HG02678 (cell line): ENCODE measurements around the gene ISY1.
"Not testable (repeated sequence)": the region's sequence is repeated elsewhere in the genome, so short reads cannot be mapped to it uniquely, and the experiment has no call there.

Experiments used
- ATAC-seq: cut with Tn5 transposase; IDR thresholded peaks from one replicate; pipeline ENCODE4 v1.9.1; 2021; ENCODE audit warnings: mild to moderate bottlenecking, moderate library complexity; ENCODE audit not compliant: unreplicated experiment

ISY1 gene

DNA sequence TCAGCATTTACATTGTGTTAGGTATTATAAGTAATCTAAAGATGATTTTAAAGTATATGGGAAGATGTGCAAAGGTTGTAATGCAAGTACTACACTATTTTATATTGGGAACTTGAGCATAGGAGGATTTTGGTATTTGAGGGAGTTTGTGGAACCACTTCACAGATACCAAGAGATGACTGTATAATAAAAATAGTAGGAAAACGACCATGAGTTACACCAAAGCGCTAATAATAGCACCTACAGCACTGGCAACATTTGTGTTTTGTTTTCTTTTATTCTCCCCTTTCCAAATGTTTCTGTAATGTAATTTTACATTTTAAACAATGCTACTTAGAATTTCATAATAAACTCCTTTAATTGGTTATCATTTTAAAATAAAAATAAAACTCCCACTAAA is 12.3 kb upstream of the ISY1 start:
- no peak for ATAC-seq

GRCh38 chr3:129166579-129167332 is 5.9 kb upstream of the ISY1 start:
- no peak for ATAC-seq

- not testable (repeated sequence) for ATAC-seq
Observed at GRCh38 chr3:129165594-129165993, 4.7 kb upstream of the ISY1 start.

DNA sequence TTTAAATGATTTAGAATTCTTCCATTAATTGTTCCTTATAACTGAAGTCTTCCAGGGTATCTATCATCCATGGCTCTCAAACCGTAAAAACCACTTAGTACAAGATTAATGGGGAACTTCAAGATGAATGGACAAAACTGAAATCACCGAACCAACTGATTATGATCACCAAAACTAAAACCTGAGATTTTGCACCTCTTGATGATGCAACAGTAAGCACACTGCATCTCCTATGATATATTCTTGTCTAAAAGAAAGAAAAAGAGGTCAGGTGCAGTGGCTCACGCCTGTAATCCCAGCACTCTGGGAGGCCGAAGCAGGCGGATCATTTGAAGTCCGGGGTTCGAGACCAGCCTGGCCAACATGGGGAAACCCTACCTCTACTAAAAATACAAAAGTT is 3.6 kb upstream of the ISY1 start:
- no peak for ATAC-seq

GRCh38 chr3:129162729-129163579 is 2.1 kb upstream of the ISY1 start:
- no peak for ATAC-seq

GRCh38 chr3:129161860-129162271 is 1.0 kb upstream of the ISY1 start:
- ATAC-seq = no peak

DNA sequence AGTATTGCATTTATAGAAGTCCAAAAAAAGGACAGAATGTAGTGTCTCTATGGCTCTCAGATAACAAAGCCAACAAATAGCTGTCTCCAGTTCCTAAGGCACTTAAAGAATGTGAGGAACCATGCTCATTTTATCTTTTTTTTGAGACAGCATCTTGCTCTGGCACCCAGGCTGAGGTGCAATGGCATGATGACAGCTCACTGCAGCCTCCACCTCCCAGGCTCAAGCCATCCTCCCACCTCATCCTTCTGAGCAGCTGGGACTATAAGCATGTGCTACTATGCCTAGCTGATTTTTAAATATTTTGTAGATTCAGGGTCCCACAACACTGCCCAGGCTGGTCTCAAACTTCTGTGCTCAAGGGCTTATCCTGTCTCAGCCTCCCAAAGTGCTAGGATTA is 16.1 kb downstream of the ISY1 start:
- no peak for ATAC-seq

DNA sequence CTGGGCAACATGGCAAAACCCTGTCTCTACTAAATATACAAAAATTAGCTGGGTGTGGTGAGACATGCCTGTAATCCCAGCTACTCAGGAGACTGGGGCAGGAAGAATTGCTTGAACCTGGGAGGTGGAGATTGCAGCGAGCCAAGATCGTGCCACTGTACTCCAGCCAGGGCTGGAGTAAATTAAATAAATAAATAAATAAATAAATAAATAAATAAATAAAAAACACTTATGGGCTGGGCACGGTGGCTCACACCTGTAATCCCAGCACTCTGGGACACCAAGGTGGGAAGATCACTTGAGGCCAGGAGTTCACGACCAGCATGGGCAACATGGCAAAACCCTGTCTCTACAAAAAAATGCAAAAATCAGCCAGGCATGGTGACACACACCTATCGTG is 19.9 kb downstream of the ISY1 start:
- not testable (repeated sequence) for ATAC-seq

DNA sequence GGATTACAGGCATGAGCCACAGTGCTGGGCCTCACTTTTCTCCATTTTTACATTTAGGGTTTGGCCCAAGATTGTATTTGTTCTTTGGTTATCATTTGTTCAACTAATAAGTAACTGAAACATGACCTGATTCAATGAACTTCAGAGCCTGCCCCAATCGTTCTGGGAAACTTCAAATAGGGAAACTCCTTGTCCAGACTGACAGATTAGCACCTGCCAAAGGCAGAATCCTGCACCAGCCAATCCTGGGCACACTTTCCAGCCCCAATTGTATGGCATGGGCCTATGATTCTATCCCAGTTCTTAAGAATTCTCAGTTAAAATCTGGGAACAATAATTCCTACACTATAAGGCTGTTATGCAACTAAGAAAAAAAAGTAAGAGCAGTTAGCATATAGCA is 21.0 kb downstream of the ISY1 start:
- no peak for ATAC-seq

- not testable (repeated sequence) for ATAC-seq
Observed at GRCh38 chr3:129136275-129136674, 24.6 kb downstream of the ISY1 start.

- ATAC-seq = no peak
Observed at GRCh38 chr3:129132097-129132866, 28.6 kb downstream of the ISY1 start.

- ATAC-seq = no peak
Observed at GRCh38 chr3:129131465-129132088, 29.3 kb downstream of the ISY1 start.

DNA sequence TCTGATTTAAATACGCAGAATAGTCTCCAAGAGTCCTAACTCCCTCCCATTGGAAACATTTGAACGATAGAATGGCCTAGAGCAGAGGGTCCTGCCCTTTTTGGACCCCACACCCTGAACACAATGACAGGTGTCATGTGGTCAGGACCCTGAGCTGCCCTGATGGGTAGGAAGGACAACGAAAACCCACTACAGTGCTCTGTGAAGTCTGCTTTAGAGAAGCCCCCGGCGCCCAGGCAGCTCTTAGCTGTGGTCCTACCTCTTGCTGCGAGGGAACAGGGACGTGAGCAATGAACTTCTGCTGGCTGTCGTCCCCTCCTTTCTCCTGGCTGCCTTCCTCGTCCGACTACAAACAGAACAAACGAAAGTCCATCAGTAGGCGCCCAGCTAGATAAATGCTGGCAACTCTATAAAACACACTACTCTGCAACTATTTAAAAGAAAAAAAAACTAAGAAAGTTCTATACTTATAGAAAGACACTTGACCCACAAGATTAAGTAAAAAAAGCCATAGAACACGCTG is 30.5 kb downstream of the ISY1 start:
- ATAC-seq = no peak

GRCh38 chr3:129128357-129129155 is 32.3 kb downstream of the ISY1 start:
- no peak for ATAC-seq

DNA sequence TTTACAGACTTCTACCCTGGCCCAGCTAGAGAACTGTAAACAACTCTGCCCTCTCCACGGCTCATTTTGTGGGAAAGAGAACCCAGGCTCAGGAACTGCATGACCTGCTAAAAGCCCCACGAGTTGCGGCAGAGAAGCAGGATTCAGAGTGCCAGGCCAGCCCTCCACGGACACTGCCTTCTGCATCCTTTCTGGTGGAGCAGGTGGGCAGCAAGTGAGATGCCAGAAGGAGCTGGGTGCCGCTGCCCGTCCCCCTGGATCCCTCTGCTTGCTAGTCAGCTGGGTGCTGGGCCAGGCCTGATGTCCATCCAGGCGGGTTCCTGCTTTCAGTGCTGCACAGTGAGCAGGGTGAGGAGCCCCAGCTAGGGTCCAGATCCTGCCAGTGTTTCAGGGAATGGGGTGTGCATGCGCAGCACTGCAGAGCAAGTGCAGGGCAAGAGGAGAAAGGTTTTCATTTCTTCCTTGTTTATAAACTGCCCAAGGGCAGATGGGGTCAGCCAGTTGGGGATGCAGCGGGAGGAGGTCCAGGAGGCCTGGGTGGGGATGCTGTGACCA is 34.1 kb downstream of the ISY1 start:
- no peak for ATAC-seq

GRCh38 chr3:129123314-129124060 is 37.4 kb downstream of the ISY1 start:
- ATAC-seq = no peak

GRCh38 chr3:129122412-129123011 is 38.4 kb downstream of the ISY1 start:
- no peak for ATAC-seq

DNA sequence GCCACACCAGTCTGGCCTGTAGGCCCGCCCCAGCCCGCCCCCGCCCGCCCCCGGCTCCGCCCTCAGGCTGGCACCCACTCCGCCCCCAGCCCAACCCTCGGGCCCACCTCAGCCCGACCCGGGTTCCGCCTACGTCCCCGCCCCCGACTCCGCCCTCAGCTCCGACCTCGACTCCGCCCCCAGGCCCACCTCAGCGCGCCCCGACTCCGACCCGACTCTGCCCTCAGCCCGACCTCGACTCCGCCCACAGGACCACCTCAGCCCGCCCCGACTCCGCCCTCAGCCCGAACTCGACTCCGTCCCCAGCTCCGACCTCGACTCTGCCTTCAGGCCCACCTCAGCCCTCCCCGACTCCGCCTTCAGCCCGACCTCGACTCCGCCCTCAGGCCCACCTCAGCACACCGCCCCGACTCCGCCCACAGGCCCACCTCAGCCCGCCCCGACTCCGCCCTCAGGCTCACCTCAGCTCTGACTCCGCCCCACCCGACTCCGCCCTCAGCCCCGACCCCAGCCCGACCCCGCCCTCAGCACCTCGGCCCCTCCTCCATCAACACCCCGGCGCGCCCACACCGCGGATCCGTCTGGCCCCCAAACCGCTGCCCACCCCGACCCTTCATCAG is 39.0 kb downstream of the ISY1 start, which contains the start of gene RAB43:
Gene RAB43 (minus strand): TSS at position 13 of the 620 bp plus-strand sequence. CDS start 315 bp downstream, outside the sequence.
- ATAC-seq = peak; percentile 49
